Coronary artery (tissue), 2 donors: ENCODE results near the gene UBE2F.
"Not testable (repeated sequence)": the region's sequence is repeated elsewhere in the genome, so short reads cannot be mapped to it uniquely, and the experiment has no call there.

Source experiments
- DNase-seq: peaks from one replicate; pipeline ENCODE4 v3.0.0-alpha.2; 2017; ENCODE audit warnings: low spot score
- H3K27ac ChIP-seq, 2 donors: fragments of 200-600 bp; sonication (generic); one replicate each; pipeline ENCODE4 v1.5.1; 2016 to 2019
- H3K4me3 ChIP-seq: fragments of 200-600 bp; sonication (generic); 2 replicates; pipeline ENCODE4 v1.5.1; 2016; ENCODE audit warnings: mild to moderate bottlenecking, moderate library complexity
- TF ChIP-seq, protein P1 (sequence below): fragments of 200-600 bp; sonication (generic); IDR thresholded peaks from one replicate; pipeline ENCODE4 v1.5.1; 2019; ENCODE audit warnings: antibody characterized with exemption

Gene UBE2F

DNA sequence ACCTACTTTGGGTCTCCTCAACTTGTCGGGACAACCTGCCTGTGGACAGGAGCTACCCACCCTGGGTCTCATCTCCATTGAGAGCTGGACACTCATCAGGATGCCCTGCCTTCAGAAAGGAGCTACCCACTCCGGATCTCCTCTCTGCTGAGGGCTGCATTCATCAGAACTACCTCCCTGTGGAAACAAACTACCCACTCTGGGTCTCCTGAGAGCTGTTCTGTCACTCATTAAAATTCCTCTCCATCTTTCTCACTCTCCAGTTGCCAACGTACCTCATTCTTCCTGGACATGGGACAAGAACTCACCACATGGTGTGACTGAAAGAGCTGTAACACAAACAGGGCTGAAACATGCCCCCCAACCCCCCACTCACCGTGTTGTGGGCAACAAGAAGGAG, 22.5 kb upstream of the UBE2F start:
- no peak overlapping the region for H3K4me3 ChIP-seq
- DNase-seq, result no peak
- H3K27ac ChIP-seq, result no peak overlapping the region
- TF ChIP-seq, protein P1, sequence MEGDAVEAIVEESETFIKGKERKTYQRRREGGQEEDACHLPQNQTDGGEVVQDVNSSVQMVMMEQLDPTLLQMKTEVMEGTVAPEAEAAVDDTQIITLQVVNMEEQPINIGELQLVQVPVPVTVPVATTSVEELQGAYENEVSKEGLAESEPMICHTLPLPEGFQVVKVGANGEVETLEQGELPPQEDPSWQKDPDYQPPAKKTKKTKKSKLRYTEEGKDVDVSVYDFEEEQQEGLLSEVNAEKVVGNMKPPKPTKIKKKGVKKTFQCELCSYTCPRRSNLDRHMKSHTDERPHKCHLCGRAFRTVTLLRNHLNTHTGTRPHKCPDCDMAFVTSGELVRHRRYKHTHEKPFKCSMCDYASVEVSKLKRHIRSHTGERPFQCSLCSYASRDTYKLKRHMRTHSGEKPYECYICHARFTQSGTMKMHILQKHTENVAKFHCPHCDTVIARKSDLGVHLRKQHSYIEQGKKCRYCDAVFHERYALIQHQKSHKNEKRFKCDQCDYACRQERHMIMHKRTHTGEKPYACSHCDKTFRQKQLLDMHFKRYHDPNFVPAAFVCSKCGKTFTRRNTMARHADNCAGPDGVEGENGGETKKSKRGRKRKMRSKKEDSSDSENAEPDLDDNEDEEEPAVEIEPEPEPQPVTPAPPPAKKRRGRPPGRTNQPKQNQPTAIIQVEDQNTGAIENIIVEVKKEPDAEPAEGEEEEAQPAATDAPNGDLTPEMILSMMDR, result no peak

DNA sequence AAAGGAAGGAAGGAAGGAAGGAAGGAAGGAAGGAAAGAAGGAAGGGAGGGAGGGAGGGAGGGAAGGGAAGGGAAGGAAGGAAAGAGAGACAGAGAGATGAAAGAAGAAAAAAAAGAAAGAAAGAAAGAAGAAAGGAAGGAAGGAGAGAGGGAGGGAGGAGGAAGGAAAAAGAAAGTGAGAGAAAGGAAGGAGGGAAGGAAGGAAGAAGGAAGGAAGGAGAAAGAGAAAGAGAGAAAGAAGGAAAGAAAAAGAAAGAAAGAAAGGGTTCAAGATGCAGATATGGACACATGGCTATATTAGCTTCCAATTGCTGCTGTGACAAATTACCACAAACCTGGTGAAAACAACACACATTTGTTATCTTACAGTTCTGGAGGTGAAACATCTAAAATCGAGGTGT, 20.4 kb upstream of the UBE2F start:
- TF ChIP-seq, protein P1, result no peak
- Histone ChIP-seq H3K27ac (no peak overlapping the region), H3K4me3 (no peak overlapping the region)
- no peak for DNase-seq

DNA sequence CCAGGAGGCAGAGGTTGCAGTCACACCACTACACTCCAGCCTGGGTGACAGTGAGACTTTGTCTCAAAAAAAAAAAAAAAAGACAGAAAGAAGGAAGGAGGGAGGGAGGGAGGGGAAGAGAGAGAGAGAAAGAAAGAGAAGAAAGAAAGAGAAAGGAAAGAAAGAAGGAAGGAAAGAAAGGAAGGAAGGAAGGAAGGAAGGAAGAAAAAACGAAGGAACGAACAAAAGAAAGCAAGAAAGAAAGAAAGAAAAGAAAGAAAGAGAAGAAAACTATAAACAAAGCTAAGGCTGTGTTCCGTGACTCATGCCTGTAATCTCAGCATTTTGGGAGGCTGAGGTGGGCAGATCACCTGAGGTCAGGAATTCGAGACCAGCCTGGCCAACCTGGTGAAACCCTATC, 15.5 kb upstream of the UBE2F start:
- not testable (repeated sequence) for DNase-seq, H3K27ac ChIP-seq, H3K4me3 ChIP-seq

DNA sequence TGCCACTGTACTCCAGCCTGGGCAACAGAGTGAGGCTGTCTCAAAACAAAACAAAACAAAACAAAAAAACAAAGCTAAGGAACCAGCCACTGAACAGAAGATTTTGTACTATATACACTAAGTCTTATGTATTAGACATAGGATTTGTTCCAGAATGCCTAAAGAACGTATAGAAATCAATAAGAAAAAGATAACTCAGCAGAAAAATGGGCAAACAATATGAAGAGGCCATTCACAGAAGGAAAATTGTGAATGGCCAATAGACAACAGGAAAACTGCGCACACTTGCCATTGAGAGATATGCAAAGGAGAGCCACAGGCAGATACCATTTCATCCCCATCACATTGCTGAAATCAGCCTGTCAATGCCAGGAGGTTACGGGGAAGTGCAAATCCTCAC, 14.9 kb upstream of the UBE2F start:
- TF ChIP-seq, protein P1, result no peak
- Histone ChIP-seq H3K27ac (no peak overlapping the region), H3K4me3 (no peak overlapping the region)
- no peak for DNase-seq

DNA sequence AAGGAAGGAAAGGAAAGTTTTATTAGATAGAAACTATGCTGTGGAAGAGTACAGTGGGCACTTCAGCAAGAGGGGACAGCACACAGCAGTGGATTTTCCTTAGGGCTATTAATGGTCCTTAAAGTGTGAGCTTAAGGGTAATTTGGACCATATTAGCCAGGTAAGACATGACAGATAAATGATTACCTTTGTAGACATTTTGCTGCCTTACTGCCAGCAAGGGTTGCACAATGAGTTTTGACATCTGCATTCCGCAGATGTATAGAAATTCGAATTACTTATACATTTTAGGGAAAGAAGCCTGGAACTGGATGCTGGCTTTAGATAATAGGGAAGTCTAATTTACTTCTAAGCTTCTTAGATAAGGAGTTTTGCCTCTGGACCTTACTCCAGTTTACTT, 14.0 kb upstream of the UBE2F start:
- no peak for DNase-seq
- TF ChIP-seq, protein P1, result no peak
- Histone ChIP-seq H3K27ac (no peak overlapping the region), H3K4me3 (no peak overlapping the region)

DNA sequence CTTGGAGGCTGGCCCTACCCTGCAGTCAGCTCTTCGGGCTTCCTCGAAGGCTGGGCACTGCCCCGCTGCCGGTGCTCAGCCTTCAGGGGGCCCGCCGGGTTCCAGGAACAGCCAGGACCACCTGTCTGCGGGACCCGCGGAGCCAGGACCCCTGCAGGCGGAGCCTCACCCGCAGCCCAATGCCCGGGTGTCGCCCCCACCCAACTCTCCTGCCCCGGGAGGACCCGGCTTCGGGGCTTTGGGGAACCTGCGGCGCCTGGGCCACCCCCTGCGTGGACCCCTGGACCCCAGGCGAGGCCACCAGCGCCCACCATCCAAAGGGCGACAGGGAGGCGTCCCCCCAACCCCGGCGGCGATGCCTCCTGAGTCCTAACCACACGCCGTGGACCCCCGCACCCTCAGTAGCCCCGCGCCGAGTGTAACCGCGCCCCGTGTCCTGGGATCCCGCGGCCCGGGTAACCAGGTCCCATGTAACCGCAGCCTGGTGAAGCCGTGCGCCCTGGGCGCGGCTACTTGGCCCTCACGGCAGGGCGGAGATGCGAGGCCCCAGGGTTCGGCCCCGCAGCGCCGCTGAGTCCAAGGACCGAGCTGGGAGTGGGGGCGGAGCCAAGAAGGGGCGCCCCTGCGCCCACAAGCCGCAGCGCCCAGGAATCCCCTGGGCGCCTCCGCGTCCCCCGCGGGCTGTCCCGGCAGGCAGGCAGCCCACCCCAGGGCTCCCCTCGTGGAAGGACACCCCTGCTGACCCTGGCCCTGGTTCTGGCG, 11.0 kb upstream of the UBE2F start:
- no peak for DNase-seq
- H3K4me3 ChIP-seq, result peak overlapping the region; percentile 67
- TF ChIP-seq, protein P1, result no peak
- H3K27ac ChIP-seq, result no peak overlapping the region

DNA sequence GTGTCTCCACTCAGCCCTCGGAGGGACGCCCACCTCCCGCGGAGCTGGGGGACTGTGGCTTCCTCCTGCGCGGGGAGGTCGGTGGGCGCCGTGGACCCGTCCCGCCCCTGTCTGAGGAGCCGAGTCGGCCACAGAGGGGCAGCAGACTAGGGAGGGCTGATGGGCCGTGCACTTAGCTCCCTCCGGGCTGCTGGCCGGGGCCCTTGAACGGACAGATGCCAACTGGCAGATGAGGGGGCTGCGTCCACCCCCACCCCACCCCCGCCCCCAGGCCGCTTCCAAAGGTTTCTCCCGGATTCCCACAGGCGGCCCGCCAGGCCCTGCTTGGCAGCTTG, 10.4 kb upstream of the UBE2F start:
- Histone ChIP-seq H3K4me3 (peak overlapping the region; percentile 67), H3K27ac (no peak overlapping the region)
- DNase-seq, result no peak
- TF ChIP-seq, protein P1, result no peak
